A549 treated with AZD9567 at 1 μM for 4 hours (cell line): ENCODE results near the gene YY2. TPM values are rescaled to one million over a fixed set of nuclear protein-coding genes. Genes with fewer than 3 reads are reported as not detected.

ENCODE experiments used
- total RNA-seq: library from RNA; stranded (reverse); fragments of 200-300 nt; extraction: Qiagen RNA extraction; gene quantifications from 5 replicates; pipeline ENCODE4 v1.2.3, GENCODE V29; 2022; ENCODE audit not compliant: insufficient read depth

The YY2 gene
- 1.7 to 2.8 TPM (median 2.5 TPM) in 5 replicates for total RNA-seq

DNA sequence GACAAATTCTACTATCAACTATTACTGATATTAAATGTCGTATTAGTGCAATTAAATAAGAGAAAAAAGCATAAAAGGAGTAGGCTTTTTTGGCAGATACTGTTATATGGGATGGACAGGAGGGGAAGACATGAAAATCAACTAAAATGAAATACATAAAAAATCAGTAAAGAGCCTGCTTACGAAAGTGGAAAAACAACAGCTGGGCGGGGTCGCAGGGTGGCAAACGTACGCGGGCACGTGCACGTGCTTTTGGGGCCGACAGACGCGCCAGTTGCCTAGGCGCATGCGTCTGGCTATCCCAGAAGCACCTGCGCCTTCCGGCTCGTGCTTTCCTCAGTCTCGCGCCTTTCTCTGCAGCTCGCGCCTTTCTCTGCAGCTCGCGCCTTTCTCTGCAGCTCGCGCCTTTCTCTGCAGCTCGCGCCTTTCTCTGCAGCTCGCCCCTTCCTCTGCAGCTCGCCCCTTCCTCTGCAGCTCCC lies at the start of gene YY2:
Gene YY2 (plus strand): TSS at position 51 of the 479 bp plus-strand sequence. CDS start 498 bp downstream, outside the sequence.

DNA sequence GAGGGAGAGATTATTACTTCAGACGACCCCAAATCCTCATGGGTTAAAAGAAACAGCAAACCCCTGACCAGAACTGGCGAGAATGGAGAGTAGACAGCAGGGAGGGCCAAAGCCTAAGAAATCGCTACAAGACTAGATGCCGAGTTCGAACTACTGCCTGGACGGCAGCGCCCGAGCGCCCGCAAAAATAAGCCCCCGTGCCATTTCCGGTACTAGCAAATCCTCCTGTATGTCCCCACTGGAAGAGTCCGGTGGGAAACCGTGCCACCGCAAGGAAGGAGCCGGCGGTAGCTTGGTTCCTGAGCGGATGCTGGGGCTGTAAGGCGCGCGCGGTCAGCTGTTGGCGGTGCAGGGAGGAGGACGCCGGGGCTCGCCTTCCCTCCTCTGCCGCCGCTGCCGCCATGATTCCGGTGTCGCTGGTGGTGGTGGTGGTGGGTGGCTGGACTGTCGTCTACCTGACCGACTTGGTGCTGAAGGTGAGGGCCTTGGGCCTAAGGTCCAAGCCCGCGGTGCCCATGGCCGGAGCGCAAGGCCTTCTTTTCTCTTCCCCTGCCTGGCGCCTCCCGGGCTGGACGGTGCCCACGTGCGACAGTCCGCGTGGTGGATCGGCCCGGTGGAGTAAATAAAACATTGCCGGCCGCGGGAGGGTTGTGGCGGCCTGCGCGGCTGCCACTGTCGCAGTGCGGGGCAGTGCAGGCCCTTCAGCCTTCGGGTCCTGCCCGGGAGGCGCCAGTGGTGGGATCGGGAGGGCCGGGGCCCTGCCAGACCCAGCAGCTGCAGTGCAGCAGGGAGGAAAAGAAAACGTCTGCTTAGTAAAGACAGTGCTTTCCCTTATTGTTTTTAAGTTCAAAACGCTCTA lies 16.2 kb upstream of the YY2 start, which contains the start of gene MBTPS2:
Gene MBTPS2 (plus strand): TSS at position 284 of the 859 bp plus-strand sequence. CDS start 118 bp downstream, at position 402.

Other genes starting within 250 kb of the YY2 start
- gene KLHL34, start 197.7 kb upstream of the YY2 start, total RNA-seq: not detected in 5 replicates
- 0.15 TPM in 1 of 5 replicates, not detected in the others for gene SMPX, start 97.9 kb upstream of the YY2 start, total RNA-seq
- 21.0 to 24.5 TPM (median 23.5 TPM) in 5 replicates for gene MBTPS2, start 16.4 kb upstream of the YY2 start, total RNA-seq
- 172 to 215 TPM (median 178 TPM) in 5 replicates for gene SMS, start 84.7 kb downstream of the YY2 start, total RNA-seq
- gene PHEX, start 176.3 kb downstream of the YY2 start, total RNA-seq: 0.24 to 0.41 TPM (median 0.29 TPM) in 5 replicates